SU-DHL-6 (cell line): Measurements from ENCODE around the gene DUS2.

Source experiments
- H2AFZ ChIP-seq: fragments of 200-600 bp; sonication (generic); 2 replicates; pipeline ENCODE4 v1.6.1; 2014; ENCODE audit warnings: low read depth, mild to moderate bottlenecking, moderate library complexity, mixed read lengths, antibody characterized with exemption, low read length; ENCODE audit not compliant: severe bottlenecking
- H3F3A ChIP-seq: fragments of 200-600 bp; shearing (Covaris generic); 2 replicates; pipeline ENCODE4 v1.6.0; 2016; ENCODE audit warnings: antibody characterized with exemption, mild to moderate bottlenecking; ENCODE audit not compliant: insufficient read depth
- H3K27ac ChIP-seq: fragments of 200-600 bp; sonication (generic); 2 replicates; pipeline ENCODE4 v1.5.1; 2016; ENCODE audit warnings: low read depth, mild to moderate bottlenecking, low read length, moderate library complexity, mixed read lengths
- H3K27me3 ChIP-seq: fragments of 200-600 bp; sonication (generic), shearing (Covaris generic); 2 replicates; pipeline ENCODE4 v1.6.0; 2014; ENCODE audit warnings: mild to moderate bottlenecking, low read length
- H3K36me3 ChIP-seq: fragments of 200-600 bp; sonication (generic); 2 replicates; pipeline ENCODE4 v1.6.1; 2014; ENCODE audit warnings: mild to moderate bottlenecking, low read length, mixed read lengths
- H3K4me2 ChIP-seq: fragments of 300-600, 200-600 bp; shearing (Covaris generic), sonication (generic); 2 replicates; pipeline ENCODE4 v1.6.0; 2014; ENCODE audit warnings: low read length, low read depth, mild to moderate bottlenecking; ENCODE audit not compliant: poor library complexity, severe bottlenecking
- H3K4me3 ChIP-seq: fragments of 200-600 bp; sonication (generic); 2 replicates; pipeline ENCODE4 v1.5.1; 2014; ENCODE audit warnings: antibody characterized with exemption, low read length, mild to moderate bottlenecking, mixed read lengths; ENCODE audit not compliant: insufficient read depth, poor library complexity, severe bottlenecking
- H3K79me2 ChIP-seq: fragments of 200-600 bp; sonication (generic); 2 replicates; pipeline ENCODE4 v1.6.1; 2014; ENCODE audit warnings: mild to moderate bottlenecking, low read length, moderate library complexity; ENCODE audit not compliant: insufficient read depth
- H3K9ac ChIP-seq: fragments of 200-600 bp; sonication (generic); 2 replicates; pipeline ENCODE4 v1.7.0; 2014; ENCODE audit warnings: mild to moderate bottlenecking, low read length
- H3K9me2 ChIP-seq: fragments of 200-600 bp; sonication (generic); replicated peaks from 2 replicates; pipeline ENCODE4 v1.6.1; 2014; ENCODE audit warnings: low read length; ENCODE audit not compliant: insufficient read depth
- H3K9me3 ChIP-seq: fragments of 200-600 bp; sonication (generic); 2 replicates; pipeline ENCODE4 v1.6.1; 2014; ENCODE audit warnings: low read length, mixed read lengths; ENCODE audit not compliant: insufficient read depth
- H4K20me1 ChIP-seq: fragments of 200-600 bp; sonication (generic); 2 replicates; pipeline ENCODE4 v1.6.1; 2014; ENCODE audit warnings: low read depth, mild to moderate bottlenecking, antibody characterized with exemption, low read length, moderate library complexity, mixed read lengths
- CTCF ChIP-seq: fragments of 200-600 bp; sonication (generic); IDR thresholded peaks from one replicate; pipeline ENCODE4 v1.5.1; 2017; ENCODE audit warnings: antibody characterized with exemption, mild to moderate bottlenecking, low read length, moderate library complexity; ENCODE audit not compliant: insufficient read depth, poor library complexity, severe bottlenecking
- EZH2phosphoT487 ChIP-seq: fragments of 200-600 bp; sonication (generic), shearing (Covaris generic); conservative IDR thresholded peaks from 2 replicates; pipeline ENCODE4 v1.6.1; 2018; ENCODE audit warnings: mild to moderate bottlenecking, antibody characterized with exemption, low read length, moderate library complexity, mixed read lengths

Gene DUS2

GRCh38 chr16:68022728-68023537, at the start of gene DUS2, which contains the start of gene DDX28:
Gene DUS2 (plus strand): TSS chr16:68023284. CDS start chr16:68038024, 14,740 bp downstream.
Gene DDX28 (minus strand): TSS chr16:68023232. CDS start chr16:68023202, 30 bp downstream.
- Histone ChIP-seq H3K27ac (0 out of 2 replicates have a peak within 1 kb of the TSS, but pooled peaks have one; percentile 8), H3K4me2 (peak within 1 kb of the TSS; percentile 92), H3K79me2 (peaks cover 33% of the 10 kb centered on the region), H3K9ac (peak within 1 kb of the TSS; percentile 87), H4K20me1 (peaks cover 3% of the 10 kb centered on the region; the same call in 1 of the 2 replicates), H3F3A (no peaks in the 10 kb centered on the region), H3K9me3 (no peaks in the 10 kb centered on the region), H3K4me3 (peak within 1 kb of the TSS; percentile 93), H3K27me3 (no peaks in the 10 kb centered on the region), H3K36me3 (no peaks in the 10 kb centered on the region), H3K9me2 (no peaks in the 10 kb centered on the region), H2AFZ (peak within 1 kb of the TSS; percentile 39)
- TF ChIP-seq CTCF (no peak), EZH2phosphoT487 (no peak)

- H3K27ac ChIP-seq, result no peak overlapping the region
- TF ChIP-seq CTCF (no peak), EZH2phosphoT487 (no peak)
- no peaks in the 10 kb centered on the region for H4K20me1 ChIP-seq
- no peak overlapping the region for H3K4me2 ChIP-seq
- H3F3A ChIP-seq, result no peaks in the 10 kb centered on the region
- no peak overlapping the region for H2AFZ ChIP-seq
- no peak overlapping the region for H3K9ac ChIP-seq
- H3K36me3 ChIP-seq, result no peaks in the 10 kb centered on the region
- no peaks in the 10 kb centered on the region for H3K79me2 ChIP-seq
- H3K4me3 ChIP-seq, result no peak overlapping the region
- H3K9me3 ChIP-seq, result no peaks in the 10 kb centered on the region
- no peaks in the 10 kb centered on the region for H3K27me3 ChIP-seq
- no peaks in the 10 kb centered on the region for H3K9me2 ChIP-seq
These were observed 47.6 kb upstream of the DUS2 start for GRCh38 chr16:67975321-67976105.

GRCh38 chr16:67976205-67976604, 46.9 kb upstream of the DUS2 start:
- TF ChIP-seq EZH2phosphoT487, result no peak
- no peak for TF ChIP-seq CTCF
- H2AFZ ChIP-seq, result no peak overlapping the region
- H3K27ac ChIP-seq, result no peak overlapping the region
- H3K4me3 ChIP-seq, result no peak overlapping the region
- no peaks in the 10 kb centered on the region for H3K27me3 ChIP-seq
- H3K79me2 ChIP-seq, result no peaks in the 10 kb centered on the region
- H3K9me2 ChIP-seq, result no peaks in the 10 kb centered on the region
- H3K9me3 ChIP-seq, result no peaks in the 10 kb centered on the region
- H4K20me1 ChIP-seq, result no peaks in the 10 kb centered on the region
- no peak overlapping the region for H3K4me2 ChIP-seq
- no peak overlapping the region for H3K9ac ChIP-seq
- H3K36me3 ChIP-seq, result no peaks in the 10 kb centered on the region
- H3F3A ChIP-seq, result no peaks in the 10 kb centered on the region
